ENCODE results near the gene SLC25A1. TPM values are rescaled to one million over a fixed set of nuclear protein-coding genes. Genes with fewer than 3 reads are reported as not detected.
A peak's percentile ranks its signal among the peaks of the same experiment; 100 is the strongest.

Gene SLC25A1
- total RNA-seq, 2 experiments from 2014 or later, result 56.4 to 57.6 TPM

- no peak for TF ChIP-seq CTCF (IDR thresholded peaks at IDR 0.05)
- ATAC-seq (no peak), DNase-seq (no peak)
- ChIA-PET POLR2A (no interaction called here), CTCF (interaction anchor here (1.0 kb wide), 1 partner anchor 43 kb away, joined by 3 read pairs; the partner anchor contains the start of gene ESS2)
- intact Hi-C loops (cut with micrococcal nuclease), result no loop called here
- no peaks in the 10 kb centered on the region for H3K9me3 Mint-ChIP-seq
- H3K27me3 Mint-ChIP-seq, result no peaks in the 10 kb centered on the region
- no peaks in the 10 kb centered on the region for H3K4me1 Mint-ChIP-seq (ENCODE audit: low read depth)
- H3K4me3 Mint-ChIP-seq, result no peak overlapping the region
- H3K36me3 Mint-ChIP-seq (ENCODE audit: low read depth), result no peaks in the 10 kb centered on the region
- H3K27ac Mint-ChIP-seq, result no peak overlapping the region
Observed at GRCh38 chr22:19187716-19188563, 9.4 kb upstream of the SLC25A1 start.

GRCh38 chr22:19184276-19184997 lies 5.9 kb upstream of the SLC25A1 start:
- H3K36me3 Mint-ChIP-seq (ENCODE audit: low read depth), result no peaks in the 10 kb centered on the region
- POLR2A ChIA-PET, result interaction anchor here (0.6 to 2.5 kb wide), 2 partner anchors 9 to 10 kb away, joined by 3 to 7 read pairs; no protein-coding TSS in a partner anchor
- no peaks in the 10 kb centered on the region for H3K27me3 Mint-ChIP-seq
- no peak for ATAC-seq
- CTCF ChIA-PET, result interaction anchor here (0.8 kb wide), 1 partner anchor 41 kb away, joined by 3 read pairs; no protein-coding TSS in a partner anchor
- no peak for TF ChIP-seq CTCF (IDR thresholded peaks at IDR 0.05)
- H3K4me1 Mint-ChIP-seq (ENCODE audit: low read depth), result peaks cover 19% of the 10 kb centered on the region
- DNase-seq, result no peak
- H3K9me3 Mint-ChIP-seq, result no peaks in the 10 kb centered on the region
- intact Hi-C loops (cut with micrococcal nuclease), result no loop called here
- no peak overlapping the region for H3K4me3 Mint-ChIP-seq
- no peak overlapping the region for H3K27ac Mint-ChIP-seq

- no peak overlapping the region for H3K27ac Mint-ChIP-seq
- ATAC-seq, result no peak
- intact Hi-C loops (cut with micrococcal nuclease), result no loop called here
Observed at GRCh38 chr22:19183216-19183615, 4.7 kb upstream of the SLC25A1 start.

GRCh38 chr22:19182472-19183157 lies 4.1 kb upstream of the SLC25A1 start:
- Mint-ChIP-seq H3K27ac (peak overlapping the region; percentile 70), H3K9me3 (no peaks in the 10 kb centered on the region), H3K36me3 (ENCODE audit: low read depth) (no peaks in the 10 kb centered on the region), H3K4me3 (peak overlapping the region; percentile 33), H3K4me1 (ENCODE audit: low read depth) (peaks cover 22% of the 10 kb centered on the region), H3K27me3 (no peaks in the 10 kb centered on the region)
- ATAC-seq, result peak; percentile 18
- TF ChIP-seq CTCF (IDR thresholded peaks at IDR 0.05), result no peak
- DNase-seq, result peak; percentile 71
- POLR2A ChIA-PET, result interaction anchor here (1.3 to 2.5 kb wide), 2 partner anchors 8 to 38 kb away, joined by 4 to 7 read pairs; partner anchors contain the start of gene ESS2
- intact Hi-C loops (cut with micrococcal nuclease), result no loop called here
- CTCF ChIA-PET, result no interaction called here

More at GRCh38 chr22:19183216-19183615, 4.7 kb upstream of the SLC25A1 start:
- H3K9me3 Mint-ChIP-seq, result no peaks in the 10 kb centered on the region
- peaks cover 22% of the 10 kb centered on the region for H3K4me1 Mint-ChIP-seq (ENCODE audit: low read depth)
- ChIA-PET POLR2A (interaction anchor here (1.3 to 2.5 kb wide), 2 partner anchors 9 to 39 kb away, joined by 4 to 7 read pairs; partner anchors contain the start of gene ESS2), CTCF (no interaction called here)
- no peaks in the 10 kb centered on the region for H3K36me3 Mint-ChIP-seq (ENCODE audit: low read depth)
- H3K27me3 Mint-ChIP-seq, result no peaks in the 10 kb centered on the region
- TF ChIP-seq CTCF (IDR thresholded peaks at IDR 0.05), result no peak
- DNase-seq, result no peak
- H3K4me3 Mint-ChIP-seq, result no peak overlapping the region

Data from activated CD8-positive, alpha-beta T cell treated with anti-CD3 and anti-CD28 coated beads for 36 hours (primary cell).